Skeletal muscle cell (primary cell): ENCODE measurements around the gene SLC6A18.

Experiments
- DNase-seq: peaks from one replicate; pipeline ENCODE4 v3.0.0-alpha.2; 2010; ENCODE audit warnings: low read depth
- H3K4me3 ChIP-seq: 2 replicates; pipeline ENCODE4 v1.5.1; 2011; ENCODE audit warnings: low read depth, mild to moderate bottlenecking, control low read depth, low read length, moderate library complexity

SLC6A18 gene

DNA sequence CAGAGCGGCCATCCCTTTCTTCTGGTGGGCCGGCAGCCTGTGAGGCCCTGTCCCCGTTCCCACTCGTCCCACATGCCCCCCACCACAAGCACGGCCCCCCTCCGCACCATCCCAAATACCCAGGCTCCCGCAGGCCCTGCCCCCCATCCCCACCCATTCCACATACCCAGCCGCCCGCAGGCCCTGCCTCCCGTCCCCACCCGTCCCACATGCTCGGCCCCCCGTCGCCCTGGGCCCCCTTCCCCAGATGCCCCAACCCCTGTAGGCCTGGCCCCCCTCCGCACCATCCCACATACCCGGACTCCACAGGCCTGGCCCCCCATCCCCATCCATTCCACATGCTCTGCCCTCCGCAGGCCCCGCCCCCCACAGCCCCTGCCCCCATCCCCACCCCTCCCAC lies 12.3 kb upstream of the SLC6A18 start:
- H3K4me3 ChIP-seq = no peak overlapping the region
- no peak for DNase-seq

DNA sequence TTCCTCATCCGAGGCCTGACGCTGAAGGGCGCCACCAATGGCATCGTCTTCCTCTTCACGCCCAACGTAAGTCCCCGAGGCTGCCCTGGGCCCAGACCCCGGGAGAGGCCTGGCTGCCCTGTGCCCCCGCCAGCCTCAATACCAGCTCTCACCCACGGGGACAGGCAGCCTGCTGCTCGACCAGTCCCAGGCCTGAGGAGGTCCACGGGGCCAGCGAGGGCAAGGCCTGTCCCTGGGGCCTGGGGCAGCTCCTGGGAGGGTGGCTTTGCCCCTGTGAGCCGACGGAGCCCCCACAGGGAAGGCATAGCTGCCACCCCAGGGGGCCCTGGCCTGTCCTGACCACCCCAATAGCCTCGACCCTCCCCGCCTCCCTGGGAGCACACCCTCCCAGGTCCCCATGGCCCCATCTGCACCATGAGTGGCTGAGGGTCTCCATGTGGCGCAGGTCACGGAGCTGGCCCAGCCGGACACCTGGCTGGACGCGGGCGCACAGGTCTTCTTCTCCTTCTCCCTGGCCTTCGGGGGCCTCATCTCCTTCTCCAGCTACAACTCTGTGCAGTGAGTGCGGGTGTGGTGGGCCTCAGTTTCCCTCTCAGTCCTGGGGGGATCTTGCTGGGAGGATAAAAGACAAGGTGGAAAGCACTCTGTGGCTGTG lies 11.5 kb upstream of the SLC6A18 start:
- no peak overlapping the region for H3K4me3 ChIP-seq
- no peak for DNase-seq

DNA sequence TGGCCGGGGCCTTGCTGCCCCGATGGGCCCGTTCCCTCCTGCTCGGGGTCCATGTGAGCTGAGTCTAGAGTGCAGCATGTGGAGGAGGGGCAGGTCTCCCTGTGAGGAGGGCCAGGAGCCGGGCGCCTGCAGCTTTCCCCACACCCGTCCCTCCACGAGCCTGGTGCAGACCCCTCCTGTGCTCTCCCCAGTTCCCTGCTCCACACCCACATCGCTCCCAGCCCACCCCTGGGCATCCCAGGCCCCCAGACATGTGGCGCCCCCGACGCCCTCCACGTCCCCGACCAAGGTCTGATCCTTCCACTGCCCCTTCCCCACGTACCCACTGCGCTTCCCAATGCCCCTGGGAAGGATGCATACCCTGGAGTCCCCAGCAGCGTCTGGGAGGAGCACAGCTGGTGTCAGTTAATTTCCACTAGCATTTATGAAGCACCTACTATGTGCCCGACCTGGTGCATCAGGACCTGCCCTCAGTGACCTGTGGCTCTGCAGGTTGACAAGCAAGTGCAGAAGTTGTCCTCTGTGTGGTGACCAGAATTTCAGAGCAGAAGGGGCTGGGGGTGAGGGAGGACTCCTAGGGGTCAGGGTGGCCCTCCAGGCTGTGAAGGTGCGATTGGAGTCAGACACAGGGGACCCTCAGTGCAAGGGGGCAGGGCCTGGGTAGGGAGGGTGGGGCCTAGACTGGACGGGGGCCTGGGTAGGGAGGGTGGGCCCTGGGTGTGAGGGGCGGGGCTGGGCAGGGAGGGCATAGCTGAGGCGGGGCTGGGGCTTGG lies 10.8 kb upstream of the SLC6A18 start:
- DNase-seq = no peak
- H3K4me3 ChIP-seq = no peak overlapping the region

DNA sequence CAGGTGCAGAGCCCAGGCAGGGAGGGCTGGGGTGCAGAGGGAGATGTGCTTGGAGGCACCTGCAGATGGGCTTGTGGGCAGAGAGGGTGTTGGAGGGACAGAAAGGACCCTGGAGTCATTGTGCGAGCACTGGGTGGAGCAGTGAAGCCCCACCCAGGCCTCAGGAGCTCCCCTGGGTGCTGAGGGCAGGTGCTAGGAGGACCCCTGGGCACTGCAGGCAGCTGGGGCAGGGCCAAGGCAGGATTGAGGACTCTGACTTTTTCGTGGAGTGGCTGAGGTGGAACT lies 10.3 kb upstream of the SLC6A18 start:
- H3K4me3 ChIP-seq = no peak overlapping the region
- DNase-seq = no peak

DNA sequence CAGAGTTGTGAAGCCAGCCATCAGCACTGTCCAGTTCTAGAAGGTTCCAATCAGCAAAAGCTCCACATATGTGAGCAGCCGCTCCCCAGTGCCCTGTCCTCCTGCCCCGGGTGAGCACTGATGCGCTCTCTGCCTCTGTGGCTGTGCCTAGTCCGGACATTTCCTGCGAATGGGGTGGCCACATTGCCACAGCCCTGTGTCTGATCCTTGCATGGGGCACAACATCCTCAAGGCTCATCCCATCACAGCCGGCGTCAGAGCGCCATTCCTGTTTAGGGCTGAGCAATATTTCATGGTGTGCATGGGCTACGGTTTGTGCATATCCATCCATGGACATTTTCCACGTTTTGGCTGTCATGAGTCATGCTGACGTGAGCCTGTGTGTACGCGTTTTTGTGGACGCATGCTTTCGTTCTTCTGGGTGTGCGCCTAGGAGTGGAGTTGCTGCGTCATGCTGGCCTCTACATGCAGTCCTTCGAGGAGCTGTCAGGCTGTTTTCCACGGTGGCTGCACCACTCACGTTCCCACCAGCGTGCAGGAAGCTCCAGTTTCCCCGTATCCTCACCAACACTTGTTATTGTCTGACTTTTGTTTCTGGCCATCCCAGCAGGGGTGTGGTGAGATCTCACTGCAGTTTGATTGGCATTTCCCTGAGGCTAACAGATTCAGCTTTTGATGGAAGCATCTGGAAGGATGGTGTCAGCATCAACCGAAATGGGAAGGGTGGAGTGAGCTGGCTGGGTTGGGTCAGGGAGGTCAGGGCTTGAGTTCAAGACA lies 9.7 kb upstream of the SLC6A18 start:
- no peak for DNase-seq
- H3K4me3 ChIP-seq = no peak overlapping the region

DNA sequence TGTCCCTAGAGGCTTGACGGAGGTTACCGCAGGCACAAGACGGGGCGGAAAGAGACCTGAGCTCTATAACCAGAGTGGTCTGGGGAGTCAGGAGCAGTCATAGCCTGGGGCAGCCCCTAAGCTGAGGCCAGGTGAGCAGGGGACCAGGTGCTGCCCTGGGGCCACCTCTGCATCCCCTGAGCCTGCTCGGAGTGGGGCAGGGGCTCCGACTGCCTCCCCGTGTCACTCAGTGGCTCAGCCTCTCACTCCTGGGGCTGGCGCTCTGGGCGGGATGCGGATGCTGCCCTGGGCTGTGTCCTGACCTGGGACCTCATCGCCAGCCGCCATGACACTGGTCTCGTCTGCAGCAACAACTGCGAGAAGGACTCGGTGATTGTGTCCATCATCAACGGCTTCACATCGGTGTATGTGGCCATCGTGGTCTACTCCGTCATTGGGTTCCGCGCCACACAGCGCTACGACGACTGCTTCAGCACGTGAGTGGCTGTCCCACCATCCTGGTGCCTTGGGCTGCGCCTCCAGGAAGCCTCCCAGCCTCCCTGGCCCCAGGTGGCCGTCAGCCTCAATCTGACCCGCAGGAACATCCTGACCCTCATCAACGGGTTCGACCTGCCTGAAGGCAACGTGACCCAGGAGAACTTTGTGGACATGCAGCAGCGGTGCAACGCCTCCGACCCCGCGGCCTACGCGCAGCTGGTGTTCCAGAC lies 8.8 kb upstream of the SLC6A18 start:
- no peak overlapping the region for H3K4me3 ChIP-seq
- no peak for DNase-seq

DNA sequence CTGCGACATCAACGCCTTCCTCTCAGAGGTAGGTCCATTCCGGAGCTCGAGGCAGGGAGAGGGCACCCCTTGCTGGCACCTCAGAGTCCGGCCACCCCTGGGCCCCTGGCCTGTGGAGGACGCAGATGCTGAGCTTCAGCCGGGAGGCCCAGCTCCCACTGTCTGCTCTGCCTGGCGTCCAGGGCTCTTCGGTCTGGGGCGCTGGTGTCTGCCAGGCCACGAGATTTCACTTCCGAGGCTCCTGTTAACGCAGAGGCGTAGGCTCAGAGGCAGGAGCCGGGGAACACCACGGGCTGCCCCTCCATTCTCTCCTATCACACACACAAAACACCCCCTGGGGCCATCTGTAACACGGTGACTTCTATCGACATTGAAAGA lies 8.3 kb upstream of the SLC6A18 start:
- no peak overlapping the region for H3K4me3 ChIP-seq
- DNase-seq = no peak

DNA sequence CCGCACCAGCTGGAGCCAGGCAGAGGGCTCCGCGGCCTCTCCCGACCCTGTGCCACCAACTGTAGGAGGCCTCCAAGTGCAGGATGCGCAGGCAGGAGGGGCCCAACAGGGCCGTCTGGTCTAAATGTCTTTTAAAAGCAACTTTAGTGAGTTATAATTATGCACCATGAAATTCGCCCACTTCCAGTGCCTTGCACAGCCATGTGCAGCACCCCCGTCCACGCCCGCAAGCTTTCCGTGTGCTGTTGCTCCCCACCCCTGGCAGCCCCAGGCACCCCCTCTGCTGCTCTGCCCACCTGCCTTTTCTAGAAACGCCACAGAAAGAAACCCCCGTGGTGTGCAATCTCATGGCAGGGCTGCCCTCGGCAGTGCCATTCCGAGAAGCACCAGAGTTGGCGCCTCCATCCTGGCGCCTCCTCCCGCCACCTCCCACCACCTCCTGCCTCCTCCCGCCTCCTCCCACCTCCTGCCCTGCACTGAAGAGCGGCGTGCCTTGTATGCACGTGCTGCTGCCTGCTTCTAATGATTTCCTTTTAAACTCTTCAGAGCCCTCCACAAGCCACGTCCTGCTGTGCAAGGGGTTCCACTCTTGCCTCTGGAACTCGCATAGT lies 7.5 kb upstream of the SLC6A18 start:
- no peak overlapping the region for H3K4me3 ChIP-seq
- no peak for DNase-seq

DNA sequence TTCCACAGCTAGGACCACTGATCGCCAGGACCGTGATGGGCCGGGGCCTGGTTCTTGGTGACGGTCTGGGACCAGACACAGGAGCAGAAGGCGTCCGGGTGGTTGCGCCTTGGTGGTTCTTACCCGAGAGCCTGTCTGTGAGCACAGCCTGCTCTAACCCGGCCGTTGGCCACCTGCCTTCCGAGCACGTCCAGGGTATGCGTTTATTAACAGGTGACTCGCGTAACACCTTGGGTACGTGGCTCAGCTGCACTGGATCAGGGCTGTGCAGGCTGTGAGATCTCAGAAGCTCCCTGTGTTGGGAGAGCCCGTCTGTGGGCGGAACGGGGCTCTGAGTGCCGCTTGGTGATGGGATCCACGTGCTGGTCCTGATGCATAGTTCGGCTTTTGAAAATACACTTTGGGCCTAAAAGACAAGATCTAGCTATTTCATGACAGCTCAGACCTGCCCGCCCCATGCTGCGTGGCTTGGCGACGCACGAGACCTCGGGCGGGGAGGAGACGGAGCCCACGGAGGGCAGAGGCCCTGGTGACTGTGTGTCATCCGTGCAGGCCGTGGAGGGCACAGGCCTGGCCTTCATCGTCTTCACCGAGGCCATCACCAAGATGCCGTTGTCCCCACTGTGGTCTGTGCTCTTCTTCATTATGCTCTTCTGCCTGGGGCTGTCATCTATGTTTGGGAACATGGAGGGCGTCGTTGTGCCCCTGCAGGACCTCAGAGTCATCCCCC lies 6.7 kb upstream of the SLC6A18 start:
- no peak for DNase-seq
- H3K4me3 ChIP-seq = no peak overlapping the region

DNA sequence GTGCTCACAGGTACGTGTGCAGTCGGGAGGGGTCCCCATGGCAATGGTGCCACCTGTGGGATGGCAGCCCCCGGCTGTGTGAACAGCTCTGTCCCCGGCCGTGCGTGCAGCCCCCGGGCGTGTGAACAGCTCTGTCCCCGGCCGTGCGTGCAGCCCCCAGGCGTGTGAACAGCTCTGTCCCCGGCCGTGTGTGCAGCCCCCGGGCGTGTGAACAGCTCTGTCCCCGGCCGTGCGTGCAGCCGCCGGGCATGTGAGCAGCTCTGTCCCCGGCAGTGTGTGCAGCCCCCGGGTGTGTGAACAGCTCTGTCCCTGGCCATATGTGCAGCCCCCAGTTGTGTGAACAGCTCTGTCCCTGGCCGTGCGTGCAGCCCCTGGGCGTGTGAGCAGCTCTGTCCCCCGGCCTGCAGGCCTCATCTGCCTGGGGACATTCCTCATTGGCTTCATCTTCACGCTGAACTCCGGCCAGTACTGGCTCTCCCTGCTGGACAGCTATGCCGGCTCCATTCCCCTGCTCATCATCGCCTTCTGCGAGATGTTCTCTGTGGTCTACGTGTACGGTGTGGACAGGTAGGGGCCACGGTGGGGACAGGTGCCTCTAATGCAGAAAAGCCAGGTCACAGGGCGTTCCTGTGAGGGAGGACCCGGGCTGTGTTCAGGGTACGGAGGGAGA lies 5.9 kb upstream of the SLC6A18 start:
- DNase-seq = no peak
- H3K4me3 ChIP-seq = no peak overlapping the region

DNA sequence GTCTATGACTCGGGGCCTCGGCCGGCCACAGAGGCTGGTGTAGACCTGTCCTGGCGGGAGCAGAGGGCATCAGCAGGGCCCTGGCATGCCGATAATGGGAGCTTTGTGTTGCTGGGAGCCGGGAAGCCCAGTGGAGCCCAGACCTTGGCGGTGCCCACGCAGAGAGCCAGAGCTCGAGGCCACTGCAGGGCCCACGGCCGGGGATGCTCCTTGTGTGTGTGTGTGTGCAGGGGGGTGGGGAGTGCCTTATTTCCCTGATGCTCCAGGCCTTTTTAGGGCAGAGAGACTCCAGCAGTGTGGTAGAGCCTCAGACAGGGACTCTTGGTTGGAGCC lies 5.4 kb upstream of the SLC6A18 start:
- no peak overlapping the region for H3K4me3 ChIP-seq
- no peak for DNase-seq

DNA sequence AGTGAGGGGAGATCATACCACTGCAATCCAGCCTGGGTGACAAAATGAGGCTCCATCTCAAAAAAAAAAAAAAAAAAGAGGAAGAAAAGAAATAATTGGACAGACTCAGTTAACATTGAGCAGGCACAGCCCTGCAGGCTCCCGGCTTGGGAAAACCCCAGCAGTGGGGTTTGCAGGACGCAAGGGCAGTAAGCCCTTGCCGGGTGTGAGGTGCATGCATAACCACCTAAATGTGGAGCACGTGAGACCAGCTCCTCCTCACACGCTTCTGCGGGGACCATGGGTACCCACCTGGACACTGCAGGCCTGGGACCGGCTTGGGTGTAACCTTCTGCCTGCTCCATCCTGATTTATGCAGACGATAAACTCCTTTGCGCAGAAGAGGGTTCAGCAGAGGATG lies 4.8 kb upstream of the SLC6A18 start:
- no peak overlapping the region for H3K4me3 ChIP-seq
- DNase-seq = no peak

DNA sequence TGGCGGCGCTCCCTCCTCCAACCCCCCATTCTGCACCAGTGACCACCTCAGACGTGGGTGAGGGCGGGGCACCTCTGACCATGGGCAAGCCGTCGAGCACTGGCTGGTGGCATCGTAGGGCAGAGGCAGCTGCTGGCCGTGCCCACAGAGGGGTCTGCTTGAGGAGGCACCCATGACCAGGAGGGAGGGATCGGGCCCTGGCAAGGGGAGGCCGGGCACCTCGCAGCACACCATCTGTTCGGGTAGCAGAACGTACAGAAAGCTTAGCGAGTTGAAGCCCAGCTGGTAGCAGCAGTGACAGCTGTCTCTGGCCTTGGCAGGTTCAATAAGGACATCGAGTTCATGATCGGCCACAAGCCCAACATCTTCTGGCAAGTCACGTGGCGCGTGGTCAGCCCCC lies 4.3 kb upstream of the SLC6A18 start:
- H3K4me3 ChIP-seq = no peak overlapping the region
- no peak for DNase-seq

DNA sequence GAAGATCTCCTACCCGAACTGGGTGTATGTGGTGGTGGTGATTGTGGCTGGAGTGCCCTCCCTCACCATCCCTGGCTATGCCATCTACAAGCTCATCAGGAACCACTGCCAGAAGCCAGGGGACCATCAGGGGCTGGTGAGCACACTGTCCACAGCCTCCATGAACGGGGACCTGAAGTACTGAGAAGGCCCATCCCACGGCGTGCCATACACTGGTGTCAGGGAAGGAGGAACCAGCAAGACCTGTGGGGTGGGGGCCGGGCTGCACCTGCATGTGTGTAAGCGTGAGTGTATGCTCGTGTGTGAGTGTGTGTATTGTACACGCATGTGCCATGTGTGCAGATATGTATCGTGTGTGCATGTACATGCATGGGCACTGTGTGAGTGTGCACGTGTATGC lies 3.5 kb upstream of the SLC6A18 start:
- no peak for DNase-seq
- H3K4me3 ChIP-seq = no peak overlapping the region

DNA sequence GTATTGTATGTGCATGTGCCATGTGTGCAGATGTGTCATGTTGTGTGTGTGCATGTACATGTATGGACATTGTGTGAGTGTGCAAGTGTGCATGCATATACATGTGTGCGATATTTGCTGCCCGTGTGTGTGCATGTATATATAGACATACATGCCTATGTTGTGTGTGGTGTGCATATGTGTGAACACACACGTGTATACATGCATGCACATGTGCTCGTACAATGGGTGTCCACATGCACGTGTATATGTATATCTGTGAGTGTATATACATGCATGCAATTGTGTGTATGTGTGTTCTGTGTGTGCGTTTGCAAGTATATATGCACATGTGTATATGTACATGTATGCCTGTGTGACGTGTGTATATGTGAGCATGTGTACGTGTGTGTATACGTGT lies 3.0 kb upstream of the SLC6A18 start:
- DNase-seq = no peak
- no peak overlapping the region for H3K4me3 ChIP-seq

DNA sequence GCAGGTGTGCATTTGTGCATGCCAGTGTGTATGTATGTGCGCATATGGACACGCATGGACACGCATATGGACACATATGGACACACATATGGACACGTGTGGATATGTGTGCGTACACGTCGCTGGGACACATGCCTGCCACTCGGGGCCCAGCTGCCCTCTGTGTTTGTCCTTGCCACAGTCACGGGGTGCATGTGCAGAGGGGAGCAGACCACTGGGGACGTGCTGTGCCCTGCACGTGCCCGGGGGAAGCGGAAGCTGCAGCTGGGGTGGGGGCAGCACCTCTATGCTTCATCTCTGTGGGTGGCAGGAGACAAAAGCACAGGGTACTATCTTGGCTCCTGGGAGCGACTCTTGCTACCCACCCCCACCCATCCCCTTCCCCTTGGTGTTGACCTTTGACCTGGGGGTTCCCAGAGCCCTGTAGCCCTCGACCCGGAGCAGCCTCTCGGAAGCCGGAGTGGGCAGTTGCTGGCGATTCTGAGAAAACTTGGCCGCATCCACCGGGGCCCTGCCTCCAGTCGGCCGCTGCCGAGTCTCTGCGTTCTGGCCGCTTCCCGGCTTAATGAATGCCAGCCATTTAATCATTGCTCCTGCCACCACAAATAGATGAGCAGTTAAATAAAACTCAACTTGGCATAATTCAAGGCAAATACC lies 2.4 kb upstream of the SLC6A18 start:
- no peak overlapping the region for H3K4me3 ChIP-seq
- DNase-seq = no peak

DNA sequence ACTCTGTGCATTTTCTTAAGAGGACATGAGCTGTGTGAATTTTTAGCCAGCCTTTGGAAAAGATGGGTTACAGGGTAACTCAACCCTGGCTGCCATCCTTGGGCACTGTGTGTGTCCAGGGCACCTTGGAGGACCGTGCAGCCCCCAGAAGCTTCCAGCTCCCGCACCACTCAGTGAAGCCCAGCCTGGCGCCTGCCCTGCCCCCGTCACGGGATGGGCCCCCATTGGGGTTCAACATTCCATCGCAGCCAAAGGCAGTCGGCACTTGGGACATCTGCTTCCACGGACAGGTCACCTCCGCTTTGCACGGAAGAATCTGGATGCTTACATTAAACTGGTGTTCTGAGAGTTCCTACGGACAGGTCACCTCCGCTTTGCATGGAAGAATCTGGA lies 1.9 kb upstream of the SLC6A18 start:
- H3K4me3 ChIP-seq = no peak overlapping the region
- no peak for DNase-seq

DNA sequence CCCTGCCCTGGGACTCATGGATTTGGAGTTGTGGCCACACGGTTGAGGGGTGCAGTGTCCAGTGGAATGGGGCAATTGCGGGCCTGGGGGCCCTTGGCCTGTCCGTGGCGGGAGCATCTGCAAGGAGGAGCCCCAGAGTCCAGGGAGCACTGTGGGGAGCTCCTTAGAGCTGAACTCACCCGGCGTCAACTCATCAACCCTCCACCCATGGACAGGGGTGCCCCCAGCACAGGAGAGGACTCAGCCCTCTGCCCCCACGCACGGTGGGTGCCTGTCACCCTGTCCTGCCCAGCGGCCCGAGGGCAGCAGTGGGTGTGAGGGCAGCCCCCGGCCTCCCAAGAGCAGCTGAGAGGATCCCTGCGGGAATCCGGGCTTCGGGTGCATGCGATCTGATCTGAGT lies 550 bp upstream of the SLC6A18 start:
- DNase-seq = no peak
- H3K4me3 ChIP-seq = no peak overlapping the region
